PC-9 (cell line): ENCODE measurements around the gene GMPS. TPM values are rescaled to one million over a fixed set of nuclear protein-coding genes. Genes with fewer than 3 reads are reported as not detected.
"Not testable (repeated sequence)": the region's sequence is repeated elsewhere in the genome, so short reads cannot be mapped to it uniquely, and the experiment has no call there.

Source experiments
- BruUV-seq: library from RNA; stranded (reverse); fragments of 400-500 nt; replicated peaks from 2 replicates; lab custom pipeline; 2021; lab: Mats Ljungman, UMichigan
- CTCF ChIA-PET: fragments of 300-600 bp; sonication (Branson Sonifier 250); formaldehyde crosslinking; loops from one replicate; lab custom pipeline; 2022; ENCODE audit warnings: antibody characterized with exemption; lab: Charles Lee
- POLR2A ChIA-PET: fragments of 300-600 bp; sonication (Branson Sonifier 250); formaldehyde crosslinking; loops from one replicate; lab custom pipeline; 2022; ENCODE audit warnings: antibody characterized with exemption; ENCODE audit not compliant: unreplicated experiment; lab: Charles Lee
- DNase-seq, 2 experiments: peaks; one replicate each; pipeline versions ENCODE4 v3.0.0 to v3.0.0-alpha.2; 2015 to 2022; ENCODE audit warnings: mixed read lengths in 1 of 2
- H2AFZ ChIP-seq: fragments of 200-600 bp; sonication (generic); 2 replicates; pipeline ENCODE4 v1.8.1; 2017; ENCODE audit warnings: antibody characterized with exemption
- H3F3A ChIP-seq: fragments of 200-600 bp; sonication (generic); 2 replicates; pipeline ENCODE4 v1.8.1; 2017; ENCODE audit warnings: antibody characterized with exemption, mild to moderate bottlenecking, low read depth; ENCODE audit not compliant: insufficient read depth
- H3K27ac ChIP-seq: fragments of 200-600 bp; sonication (generic); 2 replicates; pipeline ENCODE4 v1.6.1; 2016; ENCODE audit warnings: mixed run types
- H3K27me3 ChIP-seq: fragments of 200-600 bp; sonication (generic); 2 replicates; pipeline ENCODE4 v1.6.1; 2016; ENCODE audit warnings: low read depth, mixed run types; ENCODE audit not compliant: insufficient read depth
- H3K36me3 ChIP-seq: fragments of 200-600 bp; sonication (generic); 2 replicates; pipeline ENCODE4 v1.6.1; 2016; ENCODE audit warnings: low read depth, mixed run types
- H3K4me1 ChIP-seq: fragments of 200-600 bp; sonication (generic); replicated peaks from 2 replicates; pipeline ENCODE4 v1.6.1; 2016; ENCODE audit warnings: mixed run types; ENCODE audit not compliant: insufficient read depth
- H3K4me2 ChIP-seq: fragments of 200-600 bp; sonication (generic); 2 replicates; pipeline ENCODE4 v1.6.1; 2017; ENCODE audit warnings: mixed run types
- H3K4me3 ChIP-seq: fragments of 200-600 bp; sonication (generic); 2 replicates; pipeline ENCODE4 v1.6.1; 2016; ENCODE audit warnings: mixed run types
- H3K79me2 ChIP-seq: fragments of 200-600 bp; sonication (generic); 2 replicates; pipeline ENCODE4 v1.6.1; 2017; ENCODE audit warnings: low read depth, mixed run types
- H3K9me2 ChIP-seq: fragments of 200-600 bp; sonication (generic); 2 replicates; pipeline ENCODE4 v1.8.1; 2017; ENCODE audit warnings: mild to moderate bottlenecking; ENCODE audit not compliant: insufficient read depth
- H3K9me3 ChIP-seq: fragments of 200-600 bp; sonication (generic); 2 replicates; pipeline ENCODE4 v1.8.1; 2016; ENCODE audit warnings: low read depth; ENCODE audit not compliant: insufficient read depth
- H4K20me1 ChIP-seq: fragments of 200-600 bp; sonication (generic); 2 replicates; pipeline ENCODE4 v1.8.1; 2017; ENCODE audit not compliant: insufficient read depth
- CTCF ChIP-seq: fragments of 200-600 bp; sonication (generic); conservative IDR thresholded peaks from 2 replicates; pipeline ENCODE4 v1.6.1; 2017; ENCODE audit warnings: mixed run types, antibody characterized with exemption, mild to moderate bottlenecking, moderate library complexity
- EZH2 ChIP-seq: fragments of 200-600 bp; sonication (generic); IDR thresholded peaks from 2 replicates; pipeline ENCODE4 v1.8.0; 2017; ENCODE audit warnings: antibody characterized with exemption, low read depth
- intact Hi-C: fragments of 100-400 bp; cut with micrococcal nuclease; formaldehyde crosslinking; loops from one replicate; pipeline ENCODE4 v1.10.0; 2022; ENCODE audit not compliant: unreplicated experiment
- total RNA-seq: library from RNA; stranded (reverse); gene quantifications from 2 replicates; pipeline ENCODE4 v1.2.3, GENCODE V29; 2021

The GMPS gene
- total RNA-seq, 1 experiment from 2014 or later, result 139 TPM

- Histone ChIP-seq H3F3A (no peaks in the 10 kb centered on the region), H2AFZ (no peak overlapping the region), H3K9me3 (no peaks in the 10 kb centered on the region), H4K20me1 (no peaks in the 10 kb centered on the region), H3K9me2 (no peaks in the 10 kb centered on the region), H3K4me2 (no peak overlapping the region), H3K27me3 (no peaks in the 10 kb centered on the region), H3K4me3 (no peak overlapping the region), H3K4me1 (no peaks in the 10 kb centered on the region), H3K79me2 (no peaks in the 10 kb centered on the region), H3K27ac (no peak overlapping the region), H3K36me3 (0 out of 2 replicates have a peak, but pooled peaks cover 4% of the 10 kb centered on the region)
- DNase-seq, result no peak
- ChIA-PET POLR2A (no interaction called here), CTCF (no interaction called here)
- intact Hi-C loops, result no loop called here
- BruUV-seq, result no TSS peak
- TF ChIP-seq CTCF, result no peak
- TF ChIP-seq EZH2, result no peak
These were observed 89.6 kb downstream of the GMPS start for GRCh38 chr3:155960060-155960459.

- H3K4me3 ChIP-seq, CTCF ChIA-PET, BruUV-seq, H3K4me2 ChIP-seq, H3K36me3 ChIP-seq, H3K79me2 ChIP-seq, H2AFZ ChIP-seq, H3F3A ChIP-seq, H3K27ac ChIP-seq, H3K4me1 ChIP-seq, H4K20me1 ChIP-seq, H3K9me3 ChIP-seq, POLR2A ChIA-PET, H3K27me3 ChIP-seq, DNase-seq, H3K9me2 ChIP-seq: not testable (repeated sequence)
- intact Hi-C loops, result loop anchor here (1.0 kb wide), 1 partner anchor 26 kb away; no protein-coding TSS in a partner anchor
These were observed 90.6 kb downstream of the GMPS start for GRCh38 chr3:155961044-155961443.

DNA sequence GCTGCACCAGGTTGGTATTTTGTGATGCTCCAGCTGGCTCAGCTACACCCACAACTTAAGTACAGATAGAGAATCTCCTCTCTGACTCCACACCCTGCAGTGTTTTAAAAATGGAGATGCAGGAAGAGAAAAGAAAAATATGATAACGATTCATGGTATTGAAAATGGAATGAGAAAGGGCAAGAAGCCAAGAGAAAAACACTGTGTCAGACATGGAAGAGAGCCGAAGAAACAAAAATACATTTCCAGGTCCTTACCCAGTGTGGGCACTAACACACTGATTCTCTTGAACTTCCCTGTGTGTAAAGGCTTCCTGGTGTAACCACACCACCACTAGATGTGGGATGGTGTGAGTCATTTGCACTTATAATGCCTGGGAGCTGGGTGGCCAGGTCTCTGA is 93.1 kb downstream of the GMPS start:
- no peak overlapping the region for H3K4me2 ChIP-seq
- CTCF ChIA-PET, result no interaction called here
- BruUV-seq, result no TSS peak
- POLR2A ChIA-PET, result no interaction called here
- no peaks in the 10 kb centered on the region for H4K20me1 ChIP-seq
- TF ChIP-seq CTCF (no peak), EZH2 (no peak)
- H3K4me3 ChIP-seq, result no peak overlapping the region
- no peaks in the 10 kb centered on the region for H3K4me1 ChIP-seq
- no peaks in the 10 kb centered on the region for H3K79me2 ChIP-seq
- no peaks in the 10 kb centered on the region for H3K9me2 ChIP-seq
- H3K27ac ChIP-seq, result no peak overlapping the region
- H3F3A ChIP-seq, result no peaks in the 10 kb centered on the region
- no peak for DNase-seq
- no peaks in the 10 kb centered on the region for H3K9me3 ChIP-seq
- no peak overlapping the region for H2AFZ ChIP-seq
- H3K27me3 ChIP-seq, result no peaks in the 10 kb centered on the region
- H3K36me3 ChIP-seq, result no peaks in the 10 kb centered on the region
- intact Hi-C loops, result no loop called here

DNA sequence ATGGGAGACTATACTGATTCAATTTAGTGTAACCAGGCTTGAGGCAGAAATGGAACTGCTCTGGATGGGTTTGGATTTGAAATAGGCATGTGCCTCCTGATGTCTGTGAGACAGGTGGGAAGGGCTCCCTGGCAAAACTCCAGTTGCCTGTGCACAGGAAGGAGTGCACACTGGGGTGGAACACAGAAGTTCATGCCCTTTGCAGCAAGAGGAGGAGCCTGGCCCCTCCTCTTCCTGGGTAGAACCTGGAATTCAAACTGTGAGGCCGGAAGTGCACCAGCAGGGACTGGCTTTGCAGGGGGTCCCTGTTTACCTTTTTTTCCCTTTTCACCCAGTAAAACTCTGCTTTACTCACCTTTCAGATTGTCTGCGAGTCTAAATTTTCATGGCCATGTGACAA is 99.9 kb downstream of the GMPS start:
- Histone ChIP-seq H3K4me2 (no peak overlapping the region), H3K4me3 (no peak overlapping the region), H3K79me2 (no peaks in the 10 kb centered on the region), H3K9me2 (no peaks in the 10 kb centered on the region), H3K9me3 (no peaks in the 10 kb centered on the region), H3K4me1 (no peaks in the 10 kb centered on the region), H3K27ac (no peak overlapping the region), H3K36me3 (no peaks in the 10 kb centered on the region), H4K20me1 (no peaks in the 10 kb centered on the region), H2AFZ (no peak overlapping the region), H3F3A (no peaks in the 10 kb centered on the region), H3K27me3 (no peaks in the 10 kb centered on the region)
- intact Hi-C loops, result no loop called here
- BruUV-seq, result no TSS peak
- DNase-seq, result no peak
- ChIA-PET CTCF (no interaction called here), POLR2A (interaction anchor here (0.6 kb wide), 1 partner anchor 160 kb away, joined by 4 read pairs; no protein-coding TSS in a partner anchor)
- no peak for TF ChIP-seq CTCF
- TF ChIP-seq EZH2, result no peak
